Vagina (tissue), 2 donors: ENCODE results near the gene GRIK2.

ENCODE experiments used
- POLR2A ChIP-seq, 2 donors: fragments of 450-650 bp; IDR thresholded peaks; one replicate each; pipeline ENCODE4 v1.6.1; 2017; ENCODE audit warnings: antibody characterized with exemption in 2 of 2, mild to moderate bottlenecking in 2 of 2, moderate library complexity in 2 of 2
- POLR2AphosphoS5 ChIP-seq, 2 donors: sonication (generic); formaldehyde crosslinking; IDR thresholded peaks; one replicate each; pipeline ENCODE4 v1.9.0; 2017; ENCODE audit warnings: antibody characterized with exemption in 2 of 2, mild to moderate bottlenecking in 2 of 2, low read depth in 1 of 2; ENCODE audit not compliant: insufficient read depth in 1 of 2
- TF ChIP-seq, protein P1 (sequence below), 3 experiments: fragments of 450-650 bp in 2 of 3; fragments of 200-600 bp in 1 of 3; sonication (generic) in 1 of 3; IDR thresholded peaks; one replicate each; pipeline ENCODE4 v1.5.1; 2017 to 2019; ENCODE audit warnings: antibody characterized with exemption in 3 of 3, mild to moderate bottlenecking in 2 of 3, moderate library complexity in 2 of 3

DNA sequence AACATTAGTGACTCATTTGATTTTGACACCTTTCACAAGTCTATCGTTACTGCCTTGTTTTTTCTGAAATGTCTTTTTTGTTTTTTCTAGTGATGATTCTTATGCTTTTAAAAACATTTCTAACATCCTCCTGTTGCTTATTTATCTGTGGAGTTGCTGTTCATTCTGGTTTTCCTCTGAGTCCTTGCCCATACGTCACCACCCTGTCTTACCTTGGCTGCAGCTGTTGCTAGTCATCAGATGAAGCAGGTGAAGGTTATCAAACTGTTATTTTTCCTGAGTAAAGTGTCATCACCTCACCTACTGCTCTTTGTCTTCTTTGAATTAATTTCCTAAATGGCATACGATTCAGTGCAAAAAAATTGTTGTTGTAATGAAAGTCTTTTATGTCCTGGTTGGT, 376.6 kb downstream of the GRIK2 start:
- TF ChIP-seq, protein P1, sequence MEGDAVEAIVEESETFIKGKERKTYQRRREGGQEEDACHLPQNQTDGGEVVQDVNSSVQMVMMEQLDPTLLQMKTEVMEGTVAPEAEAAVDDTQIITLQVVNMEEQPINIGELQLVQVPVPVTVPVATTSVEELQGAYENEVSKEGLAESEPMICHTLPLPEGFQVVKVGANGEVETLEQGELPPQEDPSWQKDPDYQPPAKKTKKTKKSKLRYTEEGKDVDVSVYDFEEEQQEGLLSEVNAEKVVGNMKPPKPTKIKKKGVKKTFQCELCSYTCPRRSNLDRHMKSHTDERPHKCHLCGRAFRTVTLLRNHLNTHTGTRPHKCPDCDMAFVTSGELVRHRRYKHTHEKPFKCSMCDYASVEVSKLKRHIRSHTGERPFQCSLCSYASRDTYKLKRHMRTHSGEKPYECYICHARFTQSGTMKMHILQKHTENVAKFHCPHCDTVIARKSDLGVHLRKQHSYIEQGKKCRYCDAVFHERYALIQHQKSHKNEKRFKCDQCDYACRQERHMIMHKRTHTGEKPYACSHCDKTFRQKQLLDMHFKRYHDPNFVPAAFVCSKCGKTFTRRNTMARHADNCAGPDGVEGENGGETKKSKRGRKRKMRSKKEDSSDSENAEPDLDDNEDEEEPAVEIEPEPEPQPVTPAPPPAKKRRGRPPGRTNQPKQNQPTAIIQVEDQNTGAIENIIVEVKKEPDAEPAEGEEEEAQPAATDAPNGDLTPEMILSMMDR (IDR thresholded peaks at IDR 0.05) = no peak
- TF ChIP-seq POLR2AphosphoS5 (IDR thresholded peaks at IDR 0.05; ENCODE audit: insufficient read depth in 1 of 2, low read depth in 1 of 2) (no peak), POLR2A (IDR thresholded peaks at IDR 0.05) (no peak)
